Stimulated activated CD8-positive, alpha-beta memory T cell treated with anti-CD3 and anti-CD28 coated beads, Interleukin-4, amount 100 ng/mL, for 48 hours (primary cell): Measurements from ENCODE around the gene ING1.
A peak's percentile ranks its signal among the peaks of the same experiment; 100 is the strongest.
"Not testable (repeated sequence)": the region's sequence is repeated elsewhere in the genome, so short reads cannot be mapped to it uniquely, and the experiment has no call there.

ENCODE experiments used
- DNase-seq: peaks from one replicate; pipeline ENCODE4 v3.0.0-alpha.2; 2020

The ING1 gene

GRCh38 chr13:110713642-110713952, at the start of gene ING1:
Gene ING1 (plus strand): TSS chr13:110713700. CDS start chr13:110714150, 450 bp downstream.
- DNase-seq, result no peak

- DNase-seq, result no peak
These were observed 49.5 kb upstream of the ING1 start for GRCh38 chr13:110664041-110664440.

GRCh38 chr13:110664673-110665072, 48.8 kb upstream of the ING1 start:
- no peak for DNase-seq

GRCh38 chr13:110665491-110666254, 47.8 kb upstream of the ING1 start:
- DNase-seq, result no peak

GRCh38 chr13:110666255-110666533, 47.3 kb upstream of the ING1 start:
- DNase-seq, result no peak

DNA sequence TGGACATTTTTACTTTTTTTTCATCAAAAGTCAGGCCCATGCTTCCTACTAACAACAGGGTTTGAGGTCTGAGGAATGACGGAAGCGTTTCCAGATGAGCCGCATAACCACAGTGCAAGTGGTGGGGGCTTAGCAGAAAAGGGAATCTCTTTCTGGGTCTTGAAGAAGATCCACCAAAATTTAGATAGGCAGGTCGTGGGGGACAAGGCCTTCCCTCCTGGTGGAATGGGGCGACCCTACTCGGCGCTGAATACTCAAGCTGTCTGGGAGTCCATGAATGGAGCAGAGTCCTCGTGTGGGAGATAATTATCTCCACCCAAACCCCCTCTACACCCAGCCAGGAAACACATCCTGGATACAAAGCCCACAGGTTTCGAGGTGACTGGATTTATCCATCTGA, 44.5 kb upstream of the ING1 start:
- DNase-seq, result no peak

DNA sequence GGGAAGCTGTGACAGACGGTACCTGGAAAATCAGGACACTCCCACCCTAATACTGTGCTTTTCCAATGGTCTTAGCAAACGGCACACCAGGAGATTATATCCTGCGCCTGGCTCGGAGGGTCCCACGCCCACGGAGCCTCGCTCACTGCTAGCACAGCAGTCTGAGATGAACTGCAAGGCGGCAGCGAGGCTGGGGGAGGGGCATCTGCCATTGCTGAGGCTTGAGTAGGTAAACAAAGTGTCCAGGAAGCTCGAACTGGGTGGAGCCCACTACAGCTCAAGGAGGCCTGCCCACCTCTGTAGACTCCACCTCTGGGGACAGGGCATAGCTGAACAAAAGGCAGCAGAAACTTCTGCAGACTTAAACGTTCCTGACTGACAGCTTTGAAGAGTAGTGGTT, 43.7 kb upstream of the ING1 start:
- not testable (repeated sequence) for DNase-seq

- peak; percentile 70 for DNase-seq
These were observed 36.6 kb upstream of the ING1 start for GRCh38 chr13:110676595-110677587.

- DNase-seq, result peak; percentile 55
These were observed 35.6 kb upstream of the ING1 start for GRCh38 chr13:110677731-110678545.

GRCh38 chr13:110680852-110681251, 32.6 kb upstream of the ING1 start:
- DNase-seq, result no peak

DNA sequence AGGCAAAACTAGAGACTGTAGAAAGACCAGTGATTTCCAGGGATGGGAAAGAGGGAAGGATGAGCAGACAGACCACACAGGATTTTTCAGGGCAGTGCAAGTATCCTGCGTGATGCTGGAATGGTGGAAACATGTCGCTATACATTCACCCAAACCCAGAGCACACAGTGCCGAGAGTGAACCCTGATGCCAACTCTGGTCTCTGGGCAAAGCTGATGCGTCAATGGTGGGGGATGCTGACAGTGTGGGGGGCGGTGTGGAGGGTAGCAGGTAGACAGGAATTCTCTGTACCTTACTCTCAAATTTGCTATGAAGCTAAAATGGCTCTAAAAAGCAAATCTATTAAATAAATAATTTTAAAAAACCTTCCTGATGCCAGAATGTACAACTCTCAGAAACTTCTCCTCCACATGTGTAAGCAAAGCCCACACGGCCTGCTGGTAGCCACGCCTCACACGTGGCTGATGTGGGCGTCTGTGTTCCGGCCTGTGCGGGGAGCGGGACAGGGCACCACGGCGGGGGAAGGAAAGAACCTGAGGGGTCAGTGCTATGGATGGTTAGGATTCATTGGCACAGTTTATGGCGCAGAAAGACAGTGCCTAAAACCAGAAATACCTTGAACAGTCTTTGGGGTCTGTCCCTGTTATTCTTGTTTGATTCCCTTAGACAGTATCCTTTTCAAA, 31.5 kb upstream of the ING1 start:
- DNase-seq, result no peak

DNA sequence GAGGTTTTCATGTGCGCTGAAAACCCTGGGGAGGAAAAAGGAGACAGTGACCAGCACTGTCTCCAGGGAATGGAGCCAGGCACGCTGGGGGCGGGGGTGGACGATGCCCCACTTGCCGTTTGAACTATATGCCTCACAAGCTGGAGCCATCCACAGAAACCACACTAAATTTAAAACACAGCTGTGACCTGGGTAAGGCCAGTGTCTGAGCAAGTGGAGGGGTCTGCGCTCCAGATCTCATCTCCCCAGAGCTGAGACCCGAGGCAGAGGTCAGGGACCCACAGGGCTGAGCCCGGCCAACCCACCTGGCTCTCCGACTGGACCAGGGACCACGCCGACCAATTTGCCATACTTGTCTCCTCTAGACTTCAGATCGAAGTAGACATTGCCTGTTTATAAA, 30.8 kb upstream of the ING1 start:
- DNase-seq, result no peak

GRCh38 chr13:110683203-110683883, 30.2 kb upstream of the ING1 start:
- no peak for DNase-seq

DNA sequence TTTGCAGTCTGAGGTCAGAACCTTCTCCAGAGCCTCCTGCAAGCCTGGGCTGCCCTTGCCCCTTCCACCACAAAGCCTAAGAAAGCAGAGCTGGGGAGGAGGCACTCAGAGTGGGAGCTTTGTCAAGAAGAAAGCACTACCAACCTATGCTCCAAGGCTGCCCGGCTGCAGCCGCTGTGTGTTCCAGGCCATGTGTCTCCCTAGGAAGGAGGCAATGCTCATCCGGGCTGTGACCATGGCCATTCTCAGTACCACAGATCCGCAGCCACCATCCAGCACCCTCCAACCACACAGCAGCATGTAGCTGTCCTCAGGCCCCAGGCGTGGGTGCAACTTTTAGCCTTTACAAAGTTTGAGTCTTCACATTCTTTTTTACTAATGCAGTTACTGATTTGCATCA, 29.6 kb upstream of the ING1 start:
- DNase-seq, result no peak

DNA sequence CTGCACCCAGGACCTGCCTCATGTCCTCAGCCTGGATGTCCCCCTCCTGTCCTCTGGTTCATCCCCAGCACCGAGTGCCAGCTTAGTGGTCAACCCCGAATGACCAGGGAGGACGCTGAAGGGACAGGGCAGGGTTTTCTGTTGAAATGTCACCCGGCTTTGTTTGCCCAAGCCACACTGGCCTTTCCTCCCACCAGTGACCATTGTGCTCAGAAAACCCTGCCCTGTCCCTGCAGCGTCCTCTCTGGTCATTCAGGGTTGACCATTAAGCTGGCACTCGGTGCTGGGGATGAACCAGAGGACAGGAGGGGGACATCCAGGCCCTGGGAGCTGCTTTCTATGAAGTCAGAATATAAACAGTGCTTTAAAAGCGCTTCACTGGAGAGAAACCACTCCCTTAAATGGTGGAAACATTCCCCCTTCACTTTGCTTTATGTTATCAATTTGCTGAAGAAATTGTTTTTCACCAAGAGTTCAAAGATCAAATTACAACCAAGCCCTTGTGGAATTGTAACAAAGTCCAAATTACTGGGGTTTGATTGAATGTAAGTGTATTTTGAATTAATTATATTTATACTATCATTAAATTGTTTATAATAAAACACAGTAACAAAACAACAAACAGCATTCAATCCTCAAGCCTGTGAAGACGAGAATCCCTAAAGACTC, 29.0 kb upstream of the ING1 start:
- DNase-seq, result no peak

- DNase-seq, result no peak
These were observed 28.0 kb upstream of the ING1 start for GRCh38 chr13:110685305-110686020.

DNA sequence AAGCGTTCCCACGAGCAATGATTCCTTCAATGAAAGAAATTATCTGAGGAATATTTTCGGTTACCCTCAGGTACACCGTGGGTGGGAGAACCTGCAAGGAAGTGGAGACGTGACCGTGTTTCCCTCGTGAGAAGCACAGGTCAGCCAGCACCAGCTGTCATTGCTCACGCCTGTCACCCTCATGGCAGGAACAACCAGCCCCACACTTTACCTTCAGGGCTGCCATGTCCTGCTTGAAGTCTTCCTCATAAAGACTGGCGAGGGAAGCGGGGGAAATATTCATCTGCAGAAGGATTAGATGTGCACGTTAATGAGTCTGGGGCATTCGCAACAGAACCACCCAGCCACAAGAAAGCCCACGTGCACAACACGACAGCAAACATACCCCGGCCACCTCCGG, 25.8 kb upstream of the ING1 start:
- no peak for DNase-seq

DNA sequence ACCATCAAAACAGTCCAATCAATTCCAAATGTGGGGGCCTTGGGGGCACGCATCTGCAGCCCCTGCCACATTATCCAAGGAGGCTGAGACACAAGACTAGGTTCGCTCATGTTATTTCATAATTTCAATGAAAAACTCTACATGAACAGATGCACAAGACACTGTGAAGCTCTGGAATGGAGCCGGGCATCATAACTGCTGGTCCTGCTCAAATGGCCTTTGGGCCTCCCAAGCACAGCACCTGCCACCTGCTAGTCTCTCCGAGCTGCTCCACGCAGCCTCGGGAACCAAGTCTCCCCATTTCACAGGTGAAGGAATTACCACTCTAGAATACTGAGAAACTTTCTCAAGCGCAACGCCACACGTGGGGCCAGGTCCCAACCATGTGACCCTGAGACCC, 24.5 kb upstream of the ING1 start:
- no peak for DNase-seq

- DNase-seq, result no peak
These were observed 23.8 kb upstream of the ING1 start for GRCh38 chr13:110689711-110690110.

DNA sequence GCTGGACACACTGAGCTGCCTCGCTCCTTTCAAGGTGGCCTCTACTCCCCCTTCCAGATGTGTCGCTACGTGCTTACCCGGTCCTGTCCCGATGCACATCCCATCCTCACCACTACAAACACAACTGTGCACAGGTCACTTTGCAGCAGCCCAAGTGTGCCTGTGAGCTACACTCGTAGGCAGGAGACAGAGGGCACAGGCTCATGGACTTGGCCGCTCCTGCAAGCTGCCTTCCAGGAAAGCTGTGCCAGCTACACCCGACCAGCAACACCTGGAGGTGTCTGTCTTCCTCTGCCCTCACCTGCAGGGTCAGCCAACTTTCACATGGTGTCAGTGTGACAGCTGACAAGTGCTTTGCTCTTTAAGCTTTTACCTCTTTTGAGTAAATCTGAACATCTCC, 23.0 kb upstream of the ING1 start:
- peak; percentile 20 for DNase-seq

- DNase-seq, result peak; percentile 11
These were observed 17.7 kb upstream of the ING1 start for GRCh38 chr13:110695774-110696173.
